ENCODE measurements around the gene ATRAID.
A peak's percentile ranks its signal among the peaks of the same experiment; 100 is the strongest.
"Not testable (repeated sequence)": the region's sequence is repeated elsewhere in the genome, so short reads cannot be mapped to it uniquely, and the experiment has no call there.

Gene ATRAID

GRCh38 chr2:27194538-27195354 is 17.1 kb upstream of the ATRAID start:
- DNase-seq: no peak

GRCh38 chr2:27195799-27196198 is 16.0 kb upstream of the ATRAID start:
- not testable (repeated sequence) for DNase-seq

DNA sequence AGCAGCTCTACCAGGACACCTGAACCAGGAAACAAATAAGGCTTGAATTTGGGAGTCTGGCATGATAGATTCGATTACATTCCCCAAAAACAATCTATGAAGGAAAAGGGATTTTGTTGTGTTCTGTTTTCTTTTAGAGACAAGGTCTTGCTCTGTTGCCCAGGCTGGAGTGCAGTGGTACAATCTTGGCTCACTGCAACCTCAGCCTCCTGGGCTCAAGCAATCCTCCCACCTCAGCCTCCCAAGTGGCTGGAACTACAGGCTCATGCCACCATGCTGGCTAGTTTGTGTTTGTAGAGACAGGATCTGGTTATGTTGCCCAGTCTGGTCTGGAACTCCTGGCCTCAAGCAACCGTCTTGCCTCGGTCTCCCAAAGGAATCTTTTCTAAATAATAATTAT is 13.8 kb upstream of the ATRAID start:
- not testable (repeated sequence) for DNase-seq

- no peak for DNase-seq
Observed at GRCh38 chr2:27198627-27199026, 13.2 kb upstream of the ATRAID start.

- no peak for DNase-seq
Observed at GRCh38 chr2:27199241-27199640, 12.6 kb upstream of the ATRAID start.

- DNase-seq: no peak
Observed at GRCh38 chr2:27201675-27202074, 10.2 kb upstream of the ATRAID start.

GRCh38 chr2:27202854-27203253 is 9.0 kb upstream of the ATRAID start:
- no peak for DNase-seq

GRCh38 chr2:27203741-27204140 is 8.1 kb upstream of the ATRAID start:
- DNase-seq: no peak

GRCh38 chr2:27204566-27204965 is 7.3 kb upstream of the ATRAID start:
- DNase-seq: no peak

DNA sequence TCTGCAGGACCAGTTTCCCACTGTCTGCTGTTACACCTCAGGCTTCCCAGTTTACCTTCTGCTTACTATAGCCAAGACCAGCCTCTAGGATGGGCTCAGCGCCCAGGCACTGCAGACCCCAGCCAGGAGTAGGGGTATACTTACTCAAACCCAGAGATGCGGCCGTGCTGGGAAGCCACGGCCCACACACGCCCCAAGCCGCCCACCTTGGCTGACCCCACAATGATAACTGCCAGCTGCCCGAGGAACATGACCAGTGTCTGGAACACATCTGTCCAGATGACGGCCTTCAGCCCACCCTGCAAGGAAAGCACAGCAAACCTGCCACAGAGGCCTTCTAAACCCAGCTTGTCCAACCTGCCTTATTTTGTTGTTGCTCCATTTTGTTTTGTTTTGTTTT is 6.6 kb upstream of the ATRAID start:
- no peak for DNase-seq

GRCh38 chr2:27206346-27206745 is 5.5 kb upstream of the ATRAID start:
- DNase-seq: no peak

DNA sequence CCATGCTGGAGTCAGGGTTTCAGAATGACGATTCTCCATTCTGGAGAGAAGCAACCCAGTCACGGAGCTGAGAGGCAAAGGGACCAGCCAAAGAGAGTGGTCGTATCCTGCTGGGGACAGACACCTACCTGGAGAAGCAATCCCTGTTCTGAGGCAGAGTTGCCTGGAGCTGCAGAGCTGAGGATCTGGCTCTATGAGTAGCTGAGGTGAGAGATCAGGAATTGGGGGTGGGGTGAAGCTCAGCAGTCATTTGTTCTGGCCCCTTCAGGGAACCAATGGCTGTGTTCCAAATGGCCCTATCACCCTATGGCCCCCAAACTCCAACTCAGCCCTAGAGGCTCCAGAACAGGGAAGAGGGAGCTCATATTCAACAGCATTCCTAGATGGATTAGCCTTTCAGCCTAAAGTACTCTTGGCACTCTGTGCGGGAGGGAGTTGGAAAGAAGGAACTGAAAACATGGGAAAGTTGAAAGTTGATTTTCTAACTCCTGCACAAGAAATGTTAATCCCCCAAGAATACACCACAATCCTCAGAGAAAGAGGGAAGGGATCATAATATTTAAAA is 3.3 kb upstream of the ATRAID start:
- no peak for DNase-seq

GRCh38 chr2:27209621-27210401 is 2.0 kb upstream of the ATRAID start:
- no peak for DNase-seq

DNA sequence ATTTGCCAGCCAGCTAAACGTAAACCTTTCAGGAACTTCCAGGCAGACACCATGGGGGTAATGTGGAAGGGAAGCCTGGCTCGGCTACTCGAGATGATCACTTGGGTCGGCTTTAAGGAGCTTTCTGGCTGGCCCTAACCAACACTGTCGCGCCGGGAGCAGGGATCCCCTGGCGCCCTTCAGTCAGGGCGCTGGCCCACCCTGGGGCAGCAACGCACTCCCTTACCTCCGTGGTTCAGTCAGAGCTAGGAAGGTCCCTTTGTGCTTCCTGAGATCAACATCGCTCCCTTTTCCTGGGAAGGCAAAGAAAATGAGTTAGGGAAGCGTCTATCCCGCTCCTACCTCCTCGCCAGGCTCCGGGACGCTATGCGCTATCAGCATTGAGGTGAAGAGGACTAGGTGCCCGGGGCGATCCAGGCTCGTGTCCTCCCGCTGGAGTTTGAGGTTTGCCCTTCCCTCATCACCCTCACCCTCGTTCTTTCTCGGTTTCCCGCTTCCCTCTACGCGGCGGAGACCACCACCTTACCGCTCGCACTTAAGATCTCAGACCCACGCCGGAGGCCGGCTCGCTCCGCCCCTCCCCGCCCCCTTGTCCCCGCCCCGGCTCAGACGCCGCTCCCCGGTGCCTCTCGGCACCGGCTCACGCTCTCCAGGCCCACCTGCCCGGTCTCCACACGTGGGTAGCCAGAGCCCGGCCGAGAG is 449 bp upstream of the ATRAID start:
- DNase-seq: no peak

GRCh38 chr2:27212626-27213471 is 1.0 kb downstream of the ATRAID start:
- DNase-seq: no peak

- DNase-seq: no peak
Observed at GRCh38 chr2:27214941-27215340, 3.1 kb downstream of the ATRAID start.

DNA sequence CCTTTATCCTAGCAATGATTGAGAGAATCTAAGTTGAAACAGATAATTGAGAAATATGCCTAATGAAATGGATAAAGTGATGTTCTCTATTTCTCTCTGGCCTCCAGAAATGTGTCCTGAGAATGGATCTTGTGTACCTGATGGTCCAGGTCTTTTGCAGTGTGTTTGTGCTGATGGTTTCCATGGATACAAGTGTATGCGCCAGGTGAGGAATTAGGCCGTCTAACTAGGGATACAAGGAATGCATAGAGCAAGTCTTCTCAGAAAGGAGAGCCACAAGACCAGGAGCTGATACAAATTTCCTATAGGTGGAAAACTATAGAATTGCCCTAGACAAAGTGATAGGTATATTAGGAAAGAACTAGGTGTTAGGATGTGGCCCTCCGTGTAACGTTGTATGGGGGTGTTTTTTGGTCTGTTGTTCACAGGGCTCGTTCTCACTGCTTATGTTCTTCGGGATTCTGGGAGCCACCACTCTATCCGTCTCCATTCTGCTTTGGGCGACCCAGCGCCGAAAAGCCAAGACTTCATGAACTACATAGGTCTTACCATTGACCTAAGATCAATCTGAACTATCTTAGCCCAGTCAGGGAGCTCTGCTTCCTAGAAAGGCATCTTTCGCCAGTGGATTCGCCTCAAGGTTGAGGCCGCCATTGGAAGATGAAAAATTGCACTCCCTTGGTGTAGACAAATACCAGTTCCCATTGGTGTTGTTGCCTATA is 4.7 kb downstream of the ATRAID start:
- DNase-seq: no peak

DNA sequence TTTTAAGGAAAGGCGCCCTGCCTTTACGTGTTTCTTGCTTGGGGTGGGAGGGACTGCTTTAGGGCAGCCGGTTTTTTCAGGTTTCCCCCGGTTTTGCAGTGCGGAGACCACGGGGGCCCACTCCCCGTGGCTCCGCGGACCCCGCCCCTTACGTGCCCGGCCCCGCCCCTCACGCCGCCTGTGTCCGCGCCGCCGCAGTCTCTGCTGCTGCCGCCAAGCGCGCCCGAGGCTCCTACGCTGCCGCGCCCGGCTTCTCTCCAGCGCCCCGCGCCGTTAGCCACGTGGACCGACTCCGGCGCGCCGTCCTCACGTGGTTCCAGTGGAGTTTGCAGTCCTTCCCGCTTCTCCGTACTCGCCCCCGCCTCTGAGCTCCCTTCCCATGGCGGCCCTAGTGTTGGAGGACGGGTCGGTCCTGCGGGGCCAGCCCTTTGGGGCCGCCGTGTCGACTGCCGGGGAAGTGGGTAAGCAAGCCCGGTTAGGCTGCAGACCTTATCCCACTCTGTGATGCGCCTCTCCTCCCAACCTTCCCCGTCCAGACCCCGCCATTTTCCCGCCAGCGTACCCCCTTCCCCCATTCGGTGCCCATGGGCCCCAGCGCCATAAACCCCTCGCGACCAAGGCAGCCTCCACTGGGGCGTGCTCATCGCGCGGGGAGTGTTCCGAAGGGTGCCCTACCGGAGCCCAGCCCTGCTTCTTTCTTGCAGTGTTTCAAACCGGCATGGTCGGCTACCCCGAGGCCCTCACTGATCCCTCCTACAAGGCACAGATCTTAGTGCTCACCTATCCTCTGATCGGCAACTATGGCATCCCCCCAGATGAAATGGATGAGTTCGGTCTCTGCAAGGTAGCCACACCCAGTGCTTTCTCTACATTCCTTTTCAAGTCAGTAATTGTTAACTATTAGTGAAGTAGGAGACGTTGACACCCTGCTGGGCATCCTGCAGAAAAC is 5.6 kb downstream of the ATRAID start, which contains the start of gene CAD:
CAD (plus strand) TSS at position 197 of the 949 bp plus-strand sequence; CDS start at position 380, 183 bp downstream.
- peak; percentile 69 for DNase-seq

- DNase-seq: no peak
Observed at GRCh38 chr2:27218614-27219013, 6.8 kb downstream of the ATRAID start.

DNA sequence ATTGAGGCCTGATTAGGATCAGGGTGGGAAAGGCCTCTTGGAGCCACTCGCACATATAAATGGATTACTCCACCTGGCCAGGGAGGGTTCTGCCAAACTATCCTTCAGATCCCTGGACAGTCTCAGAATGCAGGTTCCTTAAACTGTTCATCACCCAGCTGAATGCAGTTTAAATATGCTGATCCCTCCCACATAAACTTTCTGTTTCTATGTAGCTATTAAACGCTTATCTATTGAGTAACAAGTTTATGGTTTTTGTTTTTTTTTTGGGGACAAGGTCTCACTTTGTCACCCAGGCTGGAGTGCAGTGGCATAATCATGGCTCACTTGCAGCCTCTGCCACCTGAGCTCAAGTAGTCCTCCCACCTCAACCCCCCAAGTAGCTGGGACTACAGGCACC is 7.2 kb downstream of the ATRAID start:
- no peak for DNase-seq

Data from amniotic stem cell (primary cell).